Loucy (cell line): ENCODE measurements around the gene TBX15.

Experiments used
- EZH2phosphoT487 ChIP-seq: fragments of 200-600 bp; IDR thresholded peaks from 2 replicates; pipeline ENCODE4 v1.6.1; 2018; ENCODE audit warnings: antibody characterized with exemption, mild to moderate bottlenecking, moderate library complexity, borderline replicate concordance
- TF ChIP-seq, protein P1 (sequence below): fragments of 200-600 bp; sonication (generic); conservative IDR thresholded peaks from 2 replicates; pipeline ENCODE4 v1.5.1; 2014; ENCODE audit warnings: mild to moderate bottlenecking, antibody characterized with exemption, low read length

DNA sequence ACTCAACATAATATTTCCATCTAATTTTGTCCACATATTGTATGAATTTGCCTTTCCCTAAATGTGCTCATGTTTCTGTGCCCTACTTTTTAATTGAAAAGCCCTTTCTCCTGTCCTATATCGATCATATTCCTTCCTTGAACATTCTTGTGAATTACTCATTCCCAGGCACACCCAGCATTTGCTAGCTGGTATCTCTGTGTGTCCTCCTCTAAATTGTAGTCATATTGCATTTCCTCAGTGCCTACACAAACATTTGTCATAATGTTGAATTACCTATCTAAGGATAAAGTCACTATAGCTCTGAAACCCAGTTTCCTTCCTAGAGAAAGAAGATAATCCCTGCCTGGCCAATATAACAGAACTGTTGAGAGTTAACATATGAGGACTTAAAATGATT lies 39.6 kb upstream of the TBX15 start:
- TF ChIP-seq, protein P1, sequence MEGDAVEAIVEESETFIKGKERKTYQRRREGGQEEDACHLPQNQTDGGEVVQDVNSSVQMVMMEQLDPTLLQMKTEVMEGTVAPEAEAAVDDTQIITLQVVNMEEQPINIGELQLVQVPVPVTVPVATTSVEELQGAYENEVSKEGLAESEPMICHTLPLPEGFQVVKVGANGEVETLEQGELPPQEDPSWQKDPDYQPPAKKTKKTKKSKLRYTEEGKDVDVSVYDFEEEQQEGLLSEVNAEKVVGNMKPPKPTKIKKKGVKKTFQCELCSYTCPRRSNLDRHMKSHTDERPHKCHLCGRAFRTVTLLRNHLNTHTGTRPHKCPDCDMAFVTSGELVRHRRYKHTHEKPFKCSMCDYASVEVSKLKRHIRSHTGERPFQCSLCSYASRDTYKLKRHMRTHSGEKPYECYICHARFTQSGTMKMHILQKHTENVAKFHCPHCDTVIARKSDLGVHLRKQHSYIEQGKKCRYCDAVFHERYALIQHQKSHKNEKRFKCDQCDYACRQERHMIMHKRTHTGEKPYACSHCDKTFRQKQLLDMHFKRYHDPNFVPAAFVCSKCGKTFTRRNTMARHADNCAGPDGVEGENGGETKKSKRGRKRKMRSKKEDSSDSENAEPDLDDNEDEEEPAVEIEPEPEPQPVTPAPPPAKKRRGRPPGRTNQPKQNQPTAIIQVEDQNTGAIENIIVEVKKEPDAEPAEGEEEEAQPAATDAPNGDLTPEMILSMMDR = no peak
- TF ChIP-seq EZH2phosphoT487 = no peak
